Sigmoid colon (tissue), 7 donors: ENCODE data around the gene VSIG1. TPM values are rescaled to one million over a fixed set of nuclear protein-coding genes. Genes with fewer than 3 reads are reported as not detected.

ENCODE experiments used
- DNase-seq: peaks from one replicate; pipeline ENCODE4 v3.0.0-alpha.2; 2019
- H3K27ac ChIP-seq, 4 donors: fragments of 200-600 bp; sonication (generic); one replicate each; pipeline ENCODE4 v1.5.1; 2016 to 2019; ENCODE audit warnings: mild to moderate bottlenecking in 1 of 4
- H3K27me3 ChIP-seq, 3 donors: fragments of 200-600 bp; sonication (generic); one replicate each; pipeline ENCODE4 v1.5.1; 2019; ENCODE audit warnings: mild to moderate bottlenecking in 1 of 3
- H3K36me3 ChIP-seq, 4 donors: fragments of 200-600 bp; sonication (generic); one replicate each; pipeline ENCODE4 v1.5.1; 2016 to 2019
- H3K4me1 ChIP-seq, 4 donors: fragments of 200-600 bp; sonication (generic); one replicate each; pipeline ENCODE4 v1.5.1; 2017 to 2019
- H3K4me3 ChIP-seq, 4 donors: fragments of 200-600 bp; sonication (generic); one replicate each; pipeline ENCODE4 v1.5.1; 2017 to 2019; ENCODE audit warnings: mild to moderate bottlenecking in 2 of 4, moderate library complexity in 1 of 4
- H3K9me3 ChIP-seq, 4 donors: fragments of 200-600 bp in 3 of 4; sonication (generic) in 3 of 4; one replicate each; pipeline versions ENCODE4 v1.5.1 to v1.6.1; 2013 to 2019
- CTCF ChIP-seq, 4 experiments: fragments of 450-650 bp in 3 of 4; fragments of 200-600 bp in 1 of 4; IDR thresholded peaks; one replicate each; pipeline ENCODE4 v1.5.1; 2016 to 2019; ENCODE audit warnings: antibody characterized with exemption in 4 of 4, mild to moderate bottlenecking in 3 of 4, moderate library complexity in 2 of 4
- EP300 ChIP-seq, 4 donors: sonication (generic); formaldehyde crosslinking; IDR thresholded peaks; one replicate each; pipeline ENCODE4 v1.6.1; 2017; ENCODE audit warnings: antibody characterized with exemption in 4 of 4
- POLR2A ChIP-seq, 2 donors: fragments of 450-650 bp; IDR thresholded peaks; one replicate each; pipeline ENCODE4 v1.6.1; 2016; ENCODE audit warnings: antibody characterized with exemption in 2 of 2, mild to moderate bottlenecking in 2 of 2, moderate library complexity in 2 of 2
- POLR2AphosphoS5 ChIP-seq, 4 donors: sonication (generic); formaldehyde crosslinking; IDR thresholded peaks; one replicate each; pipeline ENCODE4 v1.6.1; 2017; ENCODE audit warnings: antibody characterized with exemption in 4 of 4
- WGBS, 2 donors: extraction: QIAGEN DNeasy Blood & Tissue Kit; methylation state at CpG; one replicate each; pipeline ENCODE4 v1.1.7; 2013; 5-methylcytosine and 5-hydroxymethylcytosine counted together
- intact Hi-C: fragments of 100-400 bp; cut with DNase I; formaldehyde crosslinking; loops from one replicate; pipeline ENCODE4 v1.15.1; 2023
- polyA plus RNA-seq, 3 donors: library from polyadenylated mRNA; stranded (reverse); fragments of 200-250 nt; gene quantifications; one replicate each; pipeline ENCODE4 v1.2.3, GENCODE V29; 2013
- total RNA-seq, 4 donors: library from RNA; depleted of rRNA; stranded (reverse); fragments of >200 nt; gene quantifications; one replicate each; pipeline ENCODE4 v1.1.0, GENCODE V29; 2016
- donor health status: healthy with polysubstance abuse.
- donor health status: Bipolar disorder and iron deficiency.
- donor health status: healthy.

Gene VSIG1
- total RNA-seq (under 1 TPM in 1 of 4 donors, not detected in 3; 0.36 TPM), polyA plus RNA-seq (under 1 TPM in 1 of 3 donors, not detected in 2; 0.64 TPM)

- no peak for DNase-seq
- no peak for TF ChIP-seq POLR2AphosphoS5 (IDR thresholded peaks at IDR 0.05)
- no peak for TF ChIP-seq CTCF (IDR thresholded peaks at IDR 0.05)
- no peak for TF ChIP-seq EP300 (IDR thresholded peaks at IDR 0.05)
- intact Hi-C loops, result no loop called here
- 50 to 79% methylated on average over 10 of the region's 10 CpGs for whole genome bisulfite sequencing, 2 donors
- Histone ChIP-seq H3K4me3 (no peak within 1 kb of the TSS), H3K9me3 (no peaks in the 10 kb centered on the region), H3K27me3 (no peaks in the 10 kb centered on the region), H3K36me3 (no peaks in the 10 kb centered on the region), H3K4me1 (no peaks in the 10 kb centered on the region), H3K27ac (no peak within 1 kb of the TSS)
Measured at GRCh38 chrX:108044554-108045256, at the start of gene VSIG1. VSIG1 (plus strand) TSS chrX:108045065; CDS start chrX:108045131, 66 bp downstream.

- WGBS, 2 donors, result 91% methylated on average over 6 of the region's 6 CpGs
- Histone ChIP-seq H3K27ac (no peak overlapping the region), H3K4me1 (no peaks in the 10 kb centered on the region), H3K4me3 (no peak overlapping the region), H3K9me3 (no peaks in the 10 kb centered on the region), H3K27me3 (no peaks in the 10 kb centered on the region), H3K36me3 (no peaks in the 10 kb centered on the region)
- no peak for DNase-seq
- no peak for TF ChIP-seq POLR2A (IDR thresholded peaks at IDR 0.05)
- no peak for TF ChIP-seq POLR2AphosphoS5 (IDR thresholded peaks at IDR 0.05)
- no peak for TF ChIP-seq EP300 (IDR thresholded peaks at IDR 0.05)
- no peak for TF ChIP-seq CTCF (IDR thresholded peaks at IDR 0.05)
- intact Hi-C loops, result no loop called here
Measured at GRCh38 chrX:107996124-107996523, 48.7 kb upstream of the VSIG1 start.

GRCh38 chrX:108000751-108001150 is 44.1 kb upstream of the VSIG1 start:
- TF ChIP-seq CTCF (IDR thresholded peaks at IDR 0.05), result no peak
- TF ChIP-seq EP300 (IDR thresholded peaks at IDR 0.05), result no peak
- no peak for TF ChIP-seq POLR2AphosphoS5 (IDR thresholded peaks at IDR 0.05)
- intact Hi-C loops, result no loop called here
- 84 to 89% methylated on average over 2 of the region's 2 CpGs for WGBS, 2 donors
- DNase-seq, result no peak
- H3K4me1 ChIP-seq, result no peaks in the 10 kb centered on the region
- H3K27ac ChIP-seq, result no peak overlapping the region
- no peaks in the 10 kb centered on the region for H3K36me3 ChIP-seq
- H3K27me3 ChIP-seq, result peaks cover 0 to 6% (median 0%) of the 10 kb centered on the region in 3 donors
- no peaks in the 10 kb centered on the region for H3K9me3 ChIP-seq
- H3K4me3 ChIP-seq, result no peak overlapping the region

GRCh38 chrX:108001218-108001814 is 43.5 kb upstream of the VSIG1 start:
- intact Hi-C loops, result no loop called here
- H3K36me3 ChIP-seq, result no peaks in the 10 kb centered on the region
- no peak for DNase-seq
- 18 to 27% methylated on average over 11 of the region's 11 CpGs for WGBS, 2 donors
- peaks cover 0 to 6% (median 0%) of the 10 kb centered on the region in 3 donors for H3K27me3 ChIP-seq
- H3K4me1 ChIP-seq, result no peaks in the 10 kb centered on the region
- no peak overlapping the region for H3K4me3 ChIP-seq
- H3K9me3 ChIP-seq, result no peaks in the 10 kb centered on the region
- H3K27ac ChIP-seq, result no peak overlapping the region
- TF ChIP-seq EP300 (IDR thresholded peaks at IDR 0.05) (no peak), POLR2AphosphoS5 (IDR thresholded peaks at IDR 0.05) (no peak), POLR2A (IDR thresholded peaks at IDR 0.05) (no peak), CTCF (IDR thresholded peaks at IDR 0.05) (no peak)
